Gastroesophageal sphincter (tissue), 3 donors: Measurements from ENCODE around the gene SEPTIN7.

Experiments
- CTCF ChIP-seq, 4 experiments: fragments of 200-600 bp in 2 of 4; fragments of 450-650 bp in 2 of 4; sonication (generic) in 1 of 4; IDR thresholded peaks; one replicate each; pipeline ENCODE4 v1.5.1; 2017 to 2019; ENCODE audit warnings: antibody characterized with exemption in 4 of 4, mild to moderate bottlenecking in 2 of 4, moderate library complexity in 2 of 4
- EP300 ChIP-seq: sonication (generic); formaldehyde crosslinking; IDR thresholded peaks from one replicate; pipeline ENCODE4 v1.6.1; 2017; ENCODE audit warnings: antibody characterized with exemption, mild to moderate bottlenecking
- POLR2AphosphoS5 ChIP-seq: sonication (generic); formaldehyde crosslinking; IDR thresholded peaks from one replicate; pipeline ENCODE4 v1.6.1; 2017; ENCODE audit warnings: antibody characterized with exemption

- TF ChIP-seq EP300, result no peak
- no peak for TF ChIP-seq CTCF (IDR thresholded peaks at IDR 0.05)
- no peak for TF ChIP-seq POLR2AphosphoS5
These were observed 7.9 kb upstream of the SEPTIN7 start for GRCh38 chr7:35792873-35793489.
